Heart right ventricle (tissue), 16 donors: Measurements from ENCODE around the gene TEDC1. TPM values are rescaled to one million over a fixed set of nuclear protein-coding genes. Genes with fewer than 3 reads are reported as not detected.

Source experiments
- ATAC-seq, 8 donors: fragments of 200-7000 bp; cut with Tn5 transposase; one replicate each; pipeline ENCODE4 v1.9.1; 2020; ENCODE audit warnings: mild to moderate bottlenecking in 8 of 8, moderate library complexity in 8 of 8, moderate number of reproducible peaks in 1 of 8
- DNase-seq, 2 donors: peaks; one replicate each; pipeline ENCODE4 v3.0.0-alpha.2; 2020
- H3K27ac ChIP-seq, 10 donors: fragments of 200-600 bp; sonication (generic) in 2 of 10; one replicate each; pipeline versions ENCODE4 v1.5.0 to v1.8.0; 2020 to 2022; ENCODE audit warnings: mild to moderate bottlenecking in 3 of 10
- H3K27me3 ChIP-seq, 7 donors: fragments of 200-600 bp; one replicate each; pipeline ENCODE4 v1.8.0; 2021 to 2022; ENCODE audit warnings: mild to moderate bottlenecking in 2 of 7
- H3K36me3 ChIP-seq, 9 donors: fragments of 200-600 bp; sonication (generic) in 1 of 9; one replicate each; pipeline versions ENCODE4 v1.5.0 to v1.8.0; 2020 to 2022; ENCODE audit warnings: mild to moderate bottlenecking in 2 of 9
- H3K4me1 ChIP-seq, 9 donors: fragments of 200-600 bp; sonication (generic) in 1 of 9; one replicate each; pipeline versions ENCODE4 v1.5.0 to v1.8.0; 2020 to 2022; ENCODE audit warnings: mild to moderate bottlenecking in 4 of 9
- H3K4me3 ChIP-seq, 10 donors: fragments of 200-600 bp; sonication (generic) in 2 of 10; one replicate each; pipeline versions ENCODE4 v1.5.0 to v1.8.0; 2020 to 2022; ENCODE audit warnings: mild to moderate bottlenecking in 7 of 10, moderate library complexity in 2 of 10
- H3K9me3 ChIP-seq, 11 donors: fragments of 200-600 bp in 10 of 11; sonication (generic) in 2 of 11; one replicate each; pipeline versions ENCODE4 v1.5.0 to v1.8.0; 2013 to 2022; ENCODE audit warnings: mild to moderate bottlenecking in 2 of 11, control low read depth in 1 of 11, moderate library complexity in 1 of 11
- WGBS, 2 donors: extraction: QIAGEN DNeasy Blood & Tissue Kit; methylation state at CpG; one replicate each; pipeline ENCODE4 v1.1.7; 2013; ENCODE audit warnings: inconsistent platforms in 1 of 2; 5-methylcytosine and 5-hydroxymethylcytosine counted together
- intact Hi-C, 10 donors: fragments of 100-400 bp; cut with DNase I; formaldehyde crosslinking; loops; one replicate each; pipeline versions ENCODE4 v1.11.1 to v1.14.2; 2022
- polyA plus RNA-seq, 2 donors: library from polyadenylated mRNA; stranded (reverse); fragments of 200-250 nt; gene quantifications; one replicate each; pipeline ENCODE4 v1.2.3, GENCODE V29; 2013
- total RNA-seq, 10 donors: library from RNA; stranded (reverse); fragmentation: NEBNext Ultra II Directional in 3 of 10; extraction: Animal tissue kit (Norgen Biotek cat#: 25700) in 3 of 10; gene quantifications; one replicate each; pipeline versions ENCODE4 v1.2.1 to v1.2.4, GENCODE V29; 2021 to 2023
- TF ChIP-seq, protein P1 (sequence below), 9 donors: fragments of 200-600 bp; sonication (generic) in 2 of 9; IDR thresholded peaks; one replicate each; pipeline versions ENCODE4 v1.5.0 to v1.8.0; 2021 to 2022; ENCODE audit warnings: antibody characterized with exemption in 9 of 9, mild to moderate bottlenecking in 5 of 9, moderate library complexity in 1 of 9
- donor health status: Arrhythmogenic right ventricular cardiomyopathy.
- donor health status: ischemic (EF 13 %, LVEDD 7.1; RV severe dilation, severe dysfunction).
- donor health status: healthy with polysubstance abuse.
- donor health status: DM: no; HTN: yes; CAD: no.
- donor health status: DM: no; HTN: no; CAD: no.
- donor health status: ischemic (EF 25% LVEDD 6.9; RV normal size, moderate dysfunction).
- donor health status: ischemic (EF 25% LVEDD 5.7; RV mildly dilated, moderate dysfunction).
- donor health status: healthy.
- donor health status: DM: yes; HTN: yes; CAD: no.
- donor health status: Ischemic cardiomyopathy.
- donor health status: ischemic (EF 35%, LVEDD 5.7; RV mildly dilated, moderate dysfunction).
- donor health status: nonischemic (EF 11% LVEDD 7.7; RV severe dilation, severe dysfunction).
- donor health status: DM: yes; HTN: yes; CAD: no.
- donor health status: PGD.
- donor health status: ischemic (EF 29% LVEDD 5.4; RV normal size, mild dysfunction).
- donor health status: nonischemic (EF 23%, LVEDD 6.1; RV moderate dilation, normal function).

Gene TEDC1
- total and polyA plus RNA-seq, 12 donors = 2.3 to 10.0 (median 4.4) TPM

DNA sequence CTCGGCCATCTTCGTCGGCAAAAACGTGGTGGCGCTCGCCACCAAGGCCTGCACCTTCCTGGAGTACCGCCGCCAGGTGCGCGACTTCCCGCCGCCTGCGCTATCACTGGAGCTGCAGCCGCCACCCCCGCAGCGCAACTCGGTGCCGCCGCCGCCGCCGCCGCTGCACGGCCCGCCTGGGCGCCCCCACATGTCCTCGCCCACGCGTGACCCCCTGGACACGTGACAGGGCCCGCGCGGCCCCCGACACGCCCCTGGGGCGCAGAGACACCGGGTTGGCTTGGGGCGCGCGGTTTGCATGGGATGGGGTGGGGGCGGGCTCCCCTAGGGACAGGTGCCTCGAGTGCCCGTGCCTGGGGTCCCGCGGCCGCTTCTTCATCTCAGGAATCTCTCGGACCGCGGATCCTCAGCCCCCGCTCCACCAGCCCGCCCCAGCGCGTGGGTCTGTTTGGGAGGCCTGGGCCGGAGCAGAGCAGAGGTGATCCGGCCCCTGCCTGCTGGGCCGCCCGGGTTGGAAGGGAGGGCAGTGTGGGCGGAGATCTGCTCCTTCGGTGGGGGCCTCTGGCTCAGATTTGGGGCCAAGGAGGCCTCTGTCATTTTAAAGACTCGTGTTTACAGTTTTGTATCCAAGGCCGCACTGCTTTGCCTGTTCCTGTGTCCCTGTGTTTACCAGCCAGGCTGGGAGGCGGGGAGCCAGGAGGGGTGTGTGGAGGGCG lies 38.7 kb downstream of the TEDC1 start:
- H3K4me1 ChIP-seq = peaks cover 11 to 38% (median 30%) of the 10 kb centered on the region in 9 donors
- 53 to 54% methylated on average over 55 to 62 of the region's 63 CpGs for WGBS, 2 donors
- ATAC-seq (peak in 1 of 8 donors; percentile 23), DNase-seq (peak in 1 of 2 donors; percentile 66)
- TF ChIP-seq, protein P1, sequence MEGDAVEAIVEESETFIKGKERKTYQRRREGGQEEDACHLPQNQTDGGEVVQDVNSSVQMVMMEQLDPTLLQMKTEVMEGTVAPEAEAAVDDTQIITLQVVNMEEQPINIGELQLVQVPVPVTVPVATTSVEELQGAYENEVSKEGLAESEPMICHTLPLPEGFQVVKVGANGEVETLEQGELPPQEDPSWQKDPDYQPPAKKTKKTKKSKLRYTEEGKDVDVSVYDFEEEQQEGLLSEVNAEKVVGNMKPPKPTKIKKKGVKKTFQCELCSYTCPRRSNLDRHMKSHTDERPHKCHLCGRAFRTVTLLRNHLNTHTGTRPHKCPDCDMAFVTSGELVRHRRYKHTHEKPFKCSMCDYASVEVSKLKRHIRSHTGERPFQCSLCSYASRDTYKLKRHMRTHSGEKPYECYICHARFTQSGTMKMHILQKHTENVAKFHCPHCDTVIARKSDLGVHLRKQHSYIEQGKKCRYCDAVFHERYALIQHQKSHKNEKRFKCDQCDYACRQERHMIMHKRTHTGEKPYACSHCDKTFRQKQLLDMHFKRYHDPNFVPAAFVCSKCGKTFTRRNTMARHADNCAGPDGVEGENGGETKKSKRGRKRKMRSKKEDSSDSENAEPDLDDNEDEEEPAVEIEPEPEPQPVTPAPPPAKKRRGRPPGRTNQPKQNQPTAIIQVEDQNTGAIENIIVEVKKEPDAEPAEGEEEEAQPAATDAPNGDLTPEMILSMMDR (IDR thresholded peaks at IDR 0.05) = no peak
- H3K27ac ChIP-seq = peak overlapping the region in 3 of 10 donors; percentile 15 to 28 (median 17)
- intact Hi-C loops = loop anchor here in 8 of 10 donors (2.0 to 10.0 kb wide), 7 partner anchors 37 to 162 kb away; partner anchors contain the start of gene TEDC1 (in 2 of the 8)
- peak overlapping the region; percentile 14 to 83 (median 69) for H3K4me3 ChIP-seq
- peaks cover 0 to 54% (median 0%) of the 10 kb centered on the region in 7 donors for H3K27me3 ChIP-seq
- H3K36me3 ChIP-seq = no peaks in the 10 kb centered on the region
- H3K9me3 ChIP-seq = no peaks in the 10 kb centered on the region

DNA sequence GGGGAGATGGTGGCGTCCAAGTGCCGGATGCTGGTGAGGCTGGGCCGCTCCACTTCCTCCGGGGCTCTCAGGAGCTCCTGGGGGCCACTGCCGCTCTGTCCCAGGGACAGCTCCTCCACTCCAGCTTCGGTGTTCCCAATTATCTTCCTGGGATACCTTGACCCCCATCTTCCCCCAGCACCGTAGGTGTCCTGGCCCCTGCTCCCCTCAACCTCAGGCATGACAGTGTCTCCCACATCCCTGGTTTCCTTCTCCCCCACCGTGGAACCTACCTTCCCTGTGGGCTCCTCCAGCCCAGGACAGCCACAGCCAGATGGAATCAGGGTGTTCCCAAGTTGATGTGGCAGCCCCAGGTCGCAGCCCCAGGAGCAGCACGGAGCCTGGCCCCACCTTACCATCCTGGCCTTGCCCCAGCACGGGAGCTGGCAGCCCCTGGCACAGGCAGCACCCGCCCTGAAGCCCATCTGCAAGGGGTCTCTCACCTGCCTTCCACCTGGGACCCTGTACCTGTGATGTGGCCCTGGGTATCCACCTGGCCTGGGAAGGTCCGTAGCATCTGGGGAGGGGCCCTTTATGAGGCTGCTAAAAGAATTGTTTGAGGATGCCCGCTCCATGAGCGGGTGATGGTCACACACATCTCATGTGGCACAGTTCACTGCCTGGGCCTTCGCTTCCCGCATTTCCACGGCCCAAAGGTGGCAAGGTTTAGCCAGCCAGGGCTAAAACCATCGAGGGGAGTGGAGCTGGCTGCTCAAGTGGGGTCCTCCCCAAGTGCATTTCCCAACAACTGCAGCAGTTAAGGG lies 39.4 kb downstream of the TEDC1 start:
- H3K27me3 ChIP-seq = peaks cover 0 to 48% (median 0%) of the 10 kb centered on the region in 7 donors
- H3K27ac ChIP-seq = peak overlapping the region in 2 of 10 donors; percentile 17 to 28
- no peak for DNase-seq
- intact Hi-C loops = no loop called here
- TF ChIP-seq, protein P1 (IDR thresholded peaks at IDR 0.05) = no peak
- H3K4me3 ChIP-seq = peak overlapping the region in 2 of 10 donors; percentile 78 to 83
- H3K4me1 ChIP-seq = peaks cover 11 to 38% (median 30%) of the 10 kb centered on the region in 9 donors
- no peaks in the 10 kb centered on the region for H3K36me3 ChIP-seq
- WGBS, 2 donors = 74 to 89% methylated on average over 18 to 19 of the region's 19 CpGs
- ATAC-seq = peak in 4 of 8 donors; percentile 6 to 39 (median 28)
- H3K9me3 ChIP-seq = no peaks in the 10 kb centered on the region

DNA sequence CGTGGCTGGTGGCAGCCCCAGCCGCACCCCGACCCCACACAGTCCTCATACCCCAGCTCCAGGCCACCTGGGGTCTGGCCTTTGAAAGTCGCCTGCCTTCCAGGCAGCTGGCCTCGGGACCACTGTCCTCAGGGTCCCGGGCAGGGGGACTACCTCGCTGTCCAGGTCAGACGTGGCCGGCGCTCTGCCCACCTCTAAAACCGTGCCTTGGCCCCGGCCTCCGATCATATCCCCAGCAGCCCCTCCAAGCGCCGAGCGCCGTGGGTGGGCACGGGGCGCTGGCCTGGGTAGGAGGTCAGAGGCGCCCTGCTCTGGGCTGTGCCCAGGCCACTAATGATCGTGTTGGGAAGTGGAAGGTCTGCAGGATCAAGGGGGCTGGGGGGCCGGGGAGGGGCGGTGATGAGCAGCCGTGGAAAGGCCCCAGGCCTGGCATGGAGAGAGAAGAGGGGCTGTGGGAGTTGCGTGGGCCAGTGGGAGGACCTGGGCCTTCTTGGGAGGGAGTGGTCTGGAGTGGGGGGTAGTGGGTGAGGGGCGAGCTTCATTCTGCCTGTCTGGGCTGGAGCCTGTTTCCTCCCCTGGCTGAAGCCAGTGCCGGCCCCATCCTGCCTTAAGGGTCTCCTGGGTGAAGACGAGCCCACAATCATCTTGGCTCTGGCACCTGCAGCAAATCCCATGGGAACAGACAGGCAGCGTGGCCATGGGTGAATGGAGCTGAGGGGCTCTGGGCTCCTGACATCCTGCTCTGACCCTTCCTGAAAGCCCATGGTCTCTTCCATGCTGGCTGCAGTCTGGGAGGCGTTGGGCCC lies 40.2 kb downstream of the TEDC1 start:
- Histone ChIP-seq H3K4me3 (no peak overlapping the region), H3K4me1 (peaks cover 11 to 34% (median 30%) of the 10 kb centered on the region in 9 donors), H3K27me3 (peaks cover 0 to 40% (median 7%) of the 10 kb centered on the region in 7 donors), H3K9me3 (no peaks in the 10 kb centered on the region), H3K36me3 (no peaks in the 10 kb centered on the region), H3K27ac (no peak overlapping the region)
- intact Hi-C loops = no loop called here
- DNase-seq (no peak), ATAC-seq (no peak)
- TF ChIP-seq, protein P1 (IDR thresholded peaks at IDR 0.05) = no peak
- 95% methylated on average over 30 of the region's 30 CpGs for WGBS, 2 donors
